ENCODE measurements around the gene ZSWIM9.
A peak's percentile ranks its signal among the peaks of the same experiment; 100 is the strongest.

The ZSWIM9 gene

GRCh38 chr19:48171710-48172109 lies 1.2 kb downstream of the ZSWIM9 start:
- TF ChIP-seq CTCF (IDR thresholded peaks at IDR 0.05; ENCODE audit: borderline replicate concordance, insufficient read depth, low read depth, low read length): no peak
- no peak overlapping the region for H3K4me3 ChIP-seq (ENCODE audit: low read depth, low read length)

- no peak for TF ChIP-seq CTCF (IDR thresholded peaks at IDR 0.05; ENCODE audit: borderline replicate concordance, insufficient read depth, low read depth, low read length)
- H3K4me3 ChIP-seq (ENCODE audit: low read depth, low read length): no peak overlapping the region
These were observed 4.1 kb downstream of the ZSWIM9 start for GRCh38 chr19:48174445-48175030.

GRCh38 chr19:48175578-48175977 lies 5.1 kb downstream of the ZSWIM9 start:
- no peak overlapping the region for H3K4me3 ChIP-seq (ENCODE audit: low read depth, low read length)
- TF ChIP-seq CTCF (IDR thresholded peaks at IDR 0.05; ENCODE audit: borderline replicate concordance, insufficient read depth, low read depth, low read length): no peak

- TF ChIP-seq CTCF (IDR thresholded peaks at IDR 0.05; ENCODE audit: borderline replicate concordance, insufficient read depth, low read depth, low read length): no peak
These were observed 5.7 kb downstream of the ZSWIM9 start for GRCh38 chr19:48176226-48176625.

GRCh38 chr19:48181505-48181904 lies 11.0 kb downstream of the ZSWIM9 start:
- no peak overlapping the region for H3K4me3 ChIP-seq (ENCODE audit: low read depth, low read length)
- TF ChIP-seq CTCF (IDR thresholded peaks at IDR 0.05; ENCODE audit: borderline replicate concordance, insufficient read depth, low read depth, low read length): no peak

More at GRCh38 chr19:48176226-48176625, 5.7 kb downstream of the ZSWIM9 start:
- H3K4me3 ChIP-seq (ENCODE audit: low read depth, low read length): no peak overlapping the region

- TF ChIP-seq CTCF (IDR thresholded peaks at IDR 0.05; ENCODE audit: borderline replicate concordance, insufficient read depth, low read depth, low read length): 0 out of 2 replicates have a peak, but pooled peaks have one; percentile 14
- H3K4me3 ChIP-seq (ENCODE audit: low read depth, low read length): no peak overlapping the region
These were observed 12.0 kb downstream of the ZSWIM9 start for GRCh38 chr19:48182434-48182833.

GRCh38 chr19:48183356-48183755 lies 12.9 kb downstream of the ZSWIM9 start:
- no peak for TF ChIP-seq CTCF (IDR thresholded peaks at IDR 0.05; ENCODE audit: borderline replicate concordance, insufficient read depth, low read depth, low read length)
- H3K4me3 ChIP-seq (ENCODE audit: low read depth, low read length): no peak overlapping the region
